ENCODE measurements around the gene LRGUK.

The LRGUK gene

DNA sequence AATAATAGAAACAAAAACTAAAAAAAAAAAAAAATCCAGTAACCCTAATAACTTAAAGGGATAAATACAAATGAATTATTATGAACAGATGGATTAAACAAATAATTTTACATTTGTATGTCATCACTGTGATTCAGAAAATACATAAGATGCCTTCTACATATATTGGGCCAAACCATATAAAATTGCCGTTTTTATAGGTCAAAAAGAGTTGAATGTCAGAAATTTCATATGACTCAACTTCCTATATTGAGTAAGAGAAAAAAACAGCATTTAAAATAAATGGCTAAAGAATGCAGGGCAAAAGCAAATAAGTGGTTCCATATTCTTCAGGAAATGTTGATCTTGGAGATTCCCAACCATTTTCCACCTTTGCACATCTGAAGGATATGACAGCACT, 180.2 kb downstream of the LRGUK start:
- Histone ChIP-seq H3K4me3 (ENCODE audit: low read depth, low read length) (no peak overlapping the region), H3K9me3 (no peaks in the 10 kb centered on the region), H3K4me1 (no peaks in the 10 kb centered on the region), H3K27me3 (no peaks in the 10 kb centered on the region), H3K36me3 (peaks cover 14% of the 10 kb centered on the region)
- TF ChIP-seq, protein P1, sequence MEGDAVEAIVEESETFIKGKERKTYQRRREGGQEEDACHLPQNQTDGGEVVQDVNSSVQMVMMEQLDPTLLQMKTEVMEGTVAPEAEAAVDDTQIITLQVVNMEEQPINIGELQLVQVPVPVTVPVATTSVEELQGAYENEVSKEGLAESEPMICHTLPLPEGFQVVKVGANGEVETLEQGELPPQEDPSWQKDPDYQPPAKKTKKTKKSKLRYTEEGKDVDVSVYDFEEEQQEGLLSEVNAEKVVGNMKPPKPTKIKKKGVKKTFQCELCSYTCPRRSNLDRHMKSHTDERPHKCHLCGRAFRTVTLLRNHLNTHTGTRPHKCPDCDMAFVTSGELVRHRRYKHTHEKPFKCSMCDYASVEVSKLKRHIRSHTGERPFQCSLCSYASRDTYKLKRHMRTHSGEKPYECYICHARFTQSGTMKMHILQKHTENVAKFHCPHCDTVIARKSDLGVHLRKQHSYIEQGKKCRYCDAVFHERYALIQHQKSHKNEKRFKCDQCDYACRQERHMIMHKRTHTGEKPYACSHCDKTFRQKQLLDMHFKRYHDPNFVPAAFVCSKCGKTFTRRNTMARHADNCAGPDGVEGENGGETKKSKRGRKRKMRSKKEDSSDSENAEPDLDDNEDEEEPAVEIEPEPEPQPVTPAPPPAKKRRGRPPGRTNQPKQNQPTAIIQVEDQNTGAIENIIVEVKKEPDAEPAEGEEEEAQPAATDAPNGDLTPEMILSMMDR (IDR thresholded peaks at IDR 0.05; ENCODE audit: low read depth, low read length), result no peak
- DNase-seq, result no peak

DNA sequence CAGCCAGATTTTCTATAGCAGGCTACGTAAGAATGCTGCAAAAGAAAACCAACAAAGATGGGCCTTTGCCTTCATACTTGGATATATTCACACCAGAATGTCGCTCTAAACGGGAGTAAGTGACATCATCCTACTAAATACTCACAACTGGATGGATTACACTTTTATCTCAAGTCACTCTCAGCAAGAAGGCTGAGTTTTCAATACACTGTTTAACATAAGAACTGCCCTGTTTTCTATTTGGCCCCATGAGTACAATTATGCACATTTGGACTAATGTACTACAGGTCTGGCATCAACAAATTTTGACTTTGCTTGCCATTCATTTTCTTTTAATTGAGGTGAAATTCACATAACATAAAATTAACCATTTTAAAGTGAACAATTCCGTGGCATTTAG, 181.4 kb downstream of the LRGUK start:
- Histone ChIP-seq H3K27me3 (no peaks in the 10 kb centered on the region), H3K36me3 (peaks cover 13% of the 10 kb centered on the region), H3K9me3 (no peaks in the 10 kb centered on the region), H3K4me3 (ENCODE audit: low read depth, low read length) (no peak overlapping the region), H3K4me1 (no peaks in the 10 kb centered on the region)
- TF ChIP-seq, protein P1 (IDR thresholded peaks at IDR 0.05; ENCODE audit: low read depth, low read length), result no peak
- DNase-seq, result no peak

DNA sequence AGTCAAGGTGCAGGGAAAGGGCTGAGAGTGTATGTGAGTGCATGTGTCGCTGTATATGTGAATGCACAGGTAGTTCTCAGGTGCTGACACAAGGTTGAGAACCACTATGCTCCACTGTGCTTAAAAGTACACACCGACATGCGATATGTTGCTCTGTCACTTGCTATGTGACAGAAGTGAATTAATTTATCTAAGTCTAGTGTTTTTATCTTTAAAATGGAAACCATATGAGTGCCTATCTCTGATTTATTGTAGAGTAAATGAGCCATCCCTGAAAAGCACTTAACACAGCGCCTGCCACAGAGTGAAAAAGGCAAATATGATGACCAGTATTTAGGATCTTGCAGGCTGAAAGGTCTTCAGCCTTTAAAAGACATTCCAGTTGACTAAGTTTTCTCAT, 184.7 kb downstream of the LRGUK start:
- TF ChIP-seq, protein P1 (IDR thresholded peaks at IDR 0.05; ENCODE audit: low read depth, low read length), result no peak
- no peaks in the 10 kb centered on the region for H3K4me1 ChIP-seq
- H3K36me3 ChIP-seq, result no peaks in the 10 kb centered on the region; the same call in none of the 2 replicates
- H3K4me3 ChIP-seq (ENCODE audit: low read depth, low read length), result no peak overlapping the region
- no peaks in the 10 kb centered on the region for H3K9me3 ChIP-seq
- H3K27me3 ChIP-seq, result no peaks in the 10 kb centered on the region
- DNase-seq, result no peak

DNA sequence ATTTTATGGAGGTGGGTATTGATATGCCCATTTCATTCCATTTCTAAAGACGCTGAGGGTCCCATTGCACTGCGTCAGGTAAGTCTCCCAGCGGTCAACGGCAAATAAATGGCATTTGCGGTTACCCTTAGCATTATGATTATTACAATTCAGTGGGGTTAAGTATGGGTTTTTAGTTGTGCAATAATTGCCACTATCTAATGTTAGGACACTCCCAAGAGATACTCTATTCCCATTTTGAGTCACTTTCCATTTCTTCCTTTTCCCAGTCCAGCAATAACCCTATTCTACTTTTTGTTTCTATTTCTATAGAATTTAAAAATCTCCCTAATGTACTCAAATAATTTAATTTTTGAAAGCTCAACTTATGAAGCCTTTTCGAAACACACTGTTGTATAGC, 185.6 kb downstream of the LRGUK start:
- no peaks in the 10 kb centered on the region for H3K4me1 ChIP-seq
- H3K27me3 ChIP-seq, result no peaks in the 10 kb centered on the region
- no peak for DNase-seq
- H3K9me3 ChIP-seq, result no peaks in the 10 kb centered on the region
- no peak overlapping the region for H3K4me3 ChIP-seq (ENCODE audit: low read depth, low read length)
- H3K36me3 ChIP-seq, result no peaks in the 10 kb centered on the region; the same call in 1 of the 2 replicates
- TF ChIP-seq, protein P1 (IDR thresholded peaks at IDR 0.05; ENCODE audit: low read depth, low read length), result no peak

DNA sequence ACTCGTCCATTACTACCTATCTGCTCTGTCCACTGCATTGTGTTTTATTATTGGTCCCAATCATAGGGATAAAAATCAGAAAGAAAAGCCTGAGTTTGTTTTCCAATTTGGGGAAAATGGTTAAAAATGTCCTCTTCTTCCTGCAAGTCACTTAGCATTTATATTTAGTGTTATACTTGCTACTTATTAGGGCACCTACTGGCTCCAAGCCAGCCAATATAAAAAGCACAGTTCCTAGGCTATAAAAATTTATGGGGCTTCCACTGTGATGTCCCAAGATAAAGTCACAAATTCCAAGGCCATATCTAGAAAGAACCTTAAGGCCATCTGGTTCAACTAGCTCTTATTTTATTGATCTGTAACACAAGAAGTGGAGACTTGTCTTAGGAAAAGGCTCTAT, 186.4 kb downstream of the LRGUK start:
- no peaks in the 10 kb centered on the region for H3K27me3 ChIP-seq
- H3K4me1 ChIP-seq, result no peaks in the 10 kb centered on the region
- DNase-seq, result no peak
- H3K4me3 ChIP-seq (ENCODE audit: low read depth, low read length), result no peak overlapping the region
- TF ChIP-seq, protein P1 (IDR thresholded peaks at IDR 0.05; ENCODE audit: low read depth, low read length), result no peak
- no peaks in the 10 kb centered on the region; the same call in 1 of the 2 replicates for H3K36me3 ChIP-seq
- H3K9me3 ChIP-seq, result no peaks in the 10 kb centered on the region
